Gastroesophageal sphincter (tissue), 3 donors: ENCODE measurements around the gene FRMD4B.

Experiments used
- CTCF ChIP-seq, 4 experiments: fragments of 200-600 bp in 2 of 4; fragments of 450-650 bp in 2 of 4; sonication (generic) in 1 of 4; IDR thresholded peaks; one replicate each; pipeline ENCODE4 v1.5.1; 2017 to 2019; ENCODE audit warnings: antibody characterized with exemption in 4 of 4, mild to moderate bottlenecking in 2 of 4, moderate library complexity in 2 of 4
- EP300 ChIP-seq: sonication (generic); formaldehyde crosslinking; IDR thresholded peaks from one replicate; pipeline ENCODE4 v1.6.1; 2017; ENCODE audit warnings: antibody characterized with exemption, mild to moderate bottlenecking

DNA sequence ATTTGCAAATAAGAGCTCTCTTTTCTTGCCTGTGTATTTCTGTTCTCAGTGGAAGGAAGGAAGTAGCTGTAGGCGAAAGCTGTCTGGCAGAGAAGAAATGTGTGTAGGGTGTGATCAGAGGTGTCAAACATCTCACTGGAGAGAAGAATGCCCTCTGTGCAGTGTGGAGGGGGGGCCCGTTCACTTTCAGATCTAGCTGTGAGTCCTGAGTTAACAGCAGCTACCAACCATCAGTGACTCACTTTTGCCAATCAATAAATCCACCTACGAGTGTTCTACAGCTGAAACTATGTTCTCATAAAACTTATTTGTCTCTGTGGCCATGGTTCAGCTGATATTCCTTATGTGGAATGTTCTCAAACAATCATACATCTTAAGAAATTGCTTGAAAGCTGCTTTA is 103.7 kb downstream of the FRMD4B start:
- no peak for TF ChIP-seq EP300
- TF ChIP-seq CTCF (IDR thresholded peaks at IDR 0.05): no peak
